ENCODE measurements around the gene CALCOCO2. TPM values are rescaled to one million over a fixed set of nuclear protein-coding genes. Genes with fewer than 3 reads are reported as not detected.

CALCOCO2 gene
- total and polyA plus RNA-seq, 2 of the 13 experiments (the other 11 are each of a cell fraction or from before 2014, with no cell fraction given), result 72.9 to 111 TPM

GRCh38 chr17:48795444-48796162 is 35.2 kb upstream of the CALCOCO2 start (continued):
- TF ChIP-seq THYN1 (CRISPR knock-in tag; IDR thresholded peaks at IDR 0.05; ENCODE audit: borderline replicate concordance, low read depth) (no peak), SMARCE1 (IDR thresholded peaks at IDR 0.05; ENCODE audit: borderline replicate concordance) (0 out of 2 replicates have a peak, but pooled peaks have one; percentile 42), POLR2A (IDR thresholded peaks at IDR 0.05; ENCODE audit: insufficient read depth in 1 of 2, low read depth in 2 of 2, low read length in 2 of 2) (peak; percentile 27 to 36; a peak in 2 of 4 replicates), JUNB (CRISPR knock-in tag; IDR thresholded peaks at IDR 0.05; ENCODE audit: borderline replicate concordance) (peak; percentile 80), ARID3A (IDR thresholded peaks at IDR 0.05; ENCODE audit: low read depth, low read length) (peak; percentile 100), NFE2L1 (CRISPR knock-in tag; IDR thresholded peaks at IDR 0.05; ENCODE audit: borderline replicate concordance) (no peak), ZNF382 (CRISPR knock-in tag; IDR thresholded peaks at IDR 0.05; ENCODE audit: borderline replicate concordance) (no peak), NRL (CRISPR knock-in tag; IDR thresholded peaks at IDR 0.05; ENCODE audit: borderline replicate concordance) (no peak), KDM3A (CRISPR knock-in tag; IDR thresholded peaks at IDR 0.05; ENCODE audit: low read depth) (0 out of 2 replicates have a peak, but pooled peaks have one; percentile 53), ZNF124 (CRISPR knock-in tag; IDR thresholded peaks at IDR 0.05) (no peak), ATAD3A (CRISPR knock-in tag; IDR thresholded peaks at IDR 0.05) (no peak), HOXA7 (CRISPR knock-in tag; IDR thresholded peaks at IDR 0.05) (no peak), MLX (CRISPR knock-in tag; IDR thresholded peaks at IDR 0.05) (peak; percentile 81), BRF2 (CRISPR knock-in tag; IDR thresholded peaks at IDR 0.05) (no peak), ZBTB7B (CRISPR knock-in tag; IDR thresholded peaks at IDR 0.05) (0 out of 2 replicates have a peak, but pooled peaks have one; percentile 18), CBX2 (IDR thresholded peaks at IDR 0.05; ENCODE audit: low read depth, low read length) (no peak), CBX2 (CRISPR knock-in tag; IDR thresholded peaks at IDR 0.05; ENCODE audit: low read depth) (no peak), RFX3 (CRISPR knock-in tag; IDR thresholded peaks at IDR 0.05) (peak; percentile 47), ZNF33B (CRISPR knock-in tag; IDR thresholded peaks at IDR 0.05) (peak; percentile 66), NCOA1 (CRISPR knock-in tag; IDR thresholded peaks at IDR 0.05) (no peak), EEA1 (CRISPR knock-in tag; IDR thresholded peaks at IDR 0.05; ENCODE audit: borderline replicate concordance) (no peak), NR0B2 (CRISPR knock-in tag; IDR thresholded peaks at IDR 0.05) (no peak), ZNF343 (CRISPR knock-in tag; IDR thresholded peaks at IDR 0.05) (no peak), MIER3 (CRISPR knock-in tag; IDR thresholded peaks at IDR 0.05; ENCODE audit: borderline replicate concordance) (peak; percentile 94), ZNF800 (CRISPR knock-in tag; IDR thresholded peaks at IDR 0.05) (no peak), FOXK1 (CRISPR knock-in tag; IDR thresholded peaks at IDR 0.05; ENCODE audit: borderline replicate concordance, low read depth) (peak; percentile 94)
